Endothelial cell of umbilical vein (primary cell): ENCODE results near the gene PTH1R. TPM values are rescaled to one million over a fixed set of nuclear protein-coding genes. Genes with fewer than 3 reads are reported as not detected.

Source experiments
- BruUV-seq: library from RNA; stranded (reverse); fragments of 400-500 nt; replicated peaks from 2 replicates; lab custom pipeline; 2021; lab: Mats Ljungman, UMichigan
- CTCF ChIA-PET: fragments of 300-600, 350-600 bp; sonication (Branson Sonifier 250); formaldehyde crosslinking; loops from one replicate; lab custom pipeline; 2021; ENCODE audit warnings: antibody characterized with exemption, inconsistent platforms; lab: Charles Lee
- POLR2A ChIA-PET: fragments of 300-600, 350-600 bp; sonication (Branson Sonifier 250); formaldehyde crosslinking; loops from one replicate; lab custom pipeline; 2021; ENCODE audit warnings: antibody characterized with exemption, inconsistent platforms; lab: Charles Lee
- DNase-seq: peaks from one replicate; pipeline ENCODE4 v3.0.0-alpha.2; 2011; ENCODE audit warnings: low read depth, low spot score
- FAIRE-seq: peaks from 2 replicates; lab custom pipeline; 2011; peaks lifted over from hg19 to GRCh38; lab: Jason Lieb, UNC
- H2AFZ ChIP-seq: 2 replicates; pipeline ENCODE4 v1.6.0; 2012; ENCODE audit warnings: low read depth, low read length, control low read depth, inconsistent platforms
- H3K27ac ChIP-seq: 2 replicates; pipeline ENCODE4 v1.5.1; 2011; ENCODE audit warnings: low read depth, mild to moderate bottlenecking, control low read depth, low read length, moderate library complexity; ENCODE audit not compliant: insufficient read depth
- H3K27me3 ChIP-seq, 2 experiments: 2 replicates each; pipeline versions ENCODE4 v1.6.0 to v1.6.1; 2011; ENCODE audit warnings: low read length in 2 of 2, mixed read lengths in 1 of 2; ENCODE audit not compliant: control insufficient read depth in 2 of 2, insufficient read depth in 2 of 2
- H3K36me3 ChIP-seq, 2 experiments: 2 replicates in 1 of 2; 3 replicates in 1 of 2; pipeline ENCODE4 v1.5.1; 2011; ENCODE audit warnings: low read length in 2 of 2, mild to moderate bottlenecking in 1 of 2, moderate library complexity in 1 of 2; ENCODE audit not compliant: control insufficient read depth in 2 of 2, insufficient read depth in 2 of 2; ENCODE audit errors: extremely low read depth in 1 of 2
- H3K4me1 ChIP-seq: 3 replicates; pipeline ENCODE4 v1.5.1; 2011; ENCODE audit warnings: mild to moderate bottlenecking, low read length; ENCODE audit not compliant: control insufficient read depth, insufficient read depth; ENCODE audit errors: extremely low read depth
- H3K4me2 ChIP-seq: 2 replicates; pipeline ENCODE4 v1.6.1; 2011; ENCODE audit warnings: low read length, control low read depth, mixed read lengths; ENCODE audit not compliant: insufficient read depth
- H3K4me3 ChIP-seq, 3 experiments: fragments of 200-600 bp in 1 of 3; sonication (generic), shearing (Covaris generic) in 1 of 3; replicated peaks in 1 of 3; 2 replicates each; pipeline ENCODE4 v1.5.1; 2011 to 2016; ENCODE audit warnings: control low read depth in 3 of 3, low read length in 3 of 3, mild to moderate bottlenecking in 2 of 3, inconsistent platforms in 1 of 3, low read depth in 1 of 3, moderate library complexity in 1 of 3; ENCODE audit not compliant: insufficient read depth in 1 of 3
- H3K79me2 ChIP-seq: 2 replicates; pipeline ENCODE4 v1.6.0; 2012; ENCODE audit warnings: low read length, inconsistent platforms; ENCODE audit not compliant: control insufficient read depth, insufficient read depth
- H3K9ac ChIP-seq: replicated peaks from 2 replicates; pipeline ENCODE3; 2011; ENCODE audit warnings: low read length, control low read depth; ENCODE audit not compliant: insufficient read depth; ENCODE audit errors: extremely low read depth
- H3K9me1 ChIP-seq: replicated peaks from 3 replicates; pipeline ENCODE4 v1.6.0; 2011; ENCODE audit warnings: mild to moderate bottlenecking, low read length; ENCODE audit not compliant: control insufficient read depth, insufficient read depth; ENCODE audit errors: extremely low read depth
- H3K9me3 ChIP-seq: replicated peaks from 2 replicates; pipeline ENCODE4 v1.5.1; 2012; ENCODE audit warnings: low read length, inconsistent platforms; ENCODE audit not compliant: control insufficient read depth, insufficient read depth
- H4K20me1 ChIP-seq: replicated peaks from 2 replicates; pipeline ENCODE3; 2011; ENCODE audit warnings: mild to moderate bottlenecking, low read length; ENCODE audit not compliant: control insufficient read depth, insufficient read depth; ENCODE audit errors: extremely low read depth
- CTCF ChIP-seq, 2 donors: IDR thresholded peaks; 1 replicate in 1 of 2; 2 replicates in 1 of 2; pipeline ENCODE4 v1.5.1; 2011; ENCODE audit warnings: low read length in 2 of 2, mild to moderate bottlenecking in 2 of 2, moderate library complexity in 2 of 2, control low read depth in 1 of 2, inconsistent platforms in 1 of 2, low read depth in 1 of 2; ENCODE audit not compliant: insufficient read depth in 1 of 2; ENCODE audit errors: extremely low read depth in 1 of 2
- EZH2 ChIP-seq: IDR thresholded peaks from 2 replicates; pipeline ENCODE4 v1.6.1; 2012; ENCODE audit warnings: borderline replicate concordance, low read depth, mild to moderate bottlenecking, moderate library complexity, low read length, inconsistent platforms; ENCODE audit not compliant: severe bottlenecking
- FOS ChIP-seq: IDR thresholded peaks from 2 replicates; pipeline ENCODE4 v1.6.1; 2011; ENCODE audit warnings: mild to moderate bottlenecking, low read length, moderate library complexity, borderline replicate concordance; ENCODE audit not compliant: insufficient read depth
- GATA2 ChIP-seq: IDR thresholded peaks from 2 replicates; pipeline ENCODE4 v1.7.0; 2011; ENCODE audit warnings: low read depth, mild to moderate bottlenecking, moderate library complexity, mixed read lengths, low read length; ENCODE audit not compliant: insufficient read length, insufficient read depth
- JUN ChIP-seq: IDR thresholded peaks from 2 replicates; pipeline ENCODE4 v1.6.1; 2011; ENCODE audit warnings: borderline replicate concordance, low read depth; ENCODE audit not compliant: insufficient read length, insufficient read depth
- MAX ChIP-seq: IDR thresholded peaks from 2 replicates; pipeline ENCODE4 v1.6.1; 2011; ENCODE audit not compliant: insufficient read depth, insufficient read length
- MYC ChIP-seq: IDR thresholded peaks from one replicate; pipeline ENCODE4 v1.6.1; 2011; ENCODE audit warnings: mild to moderate bottlenecking, low read depth, low read length
- POLR2A ChIP-seq: IDR thresholded peaks from 2 replicates; pipeline ENCODE4 v1.6.1; 2012; ENCODE audit warnings: low read depth, mild to moderate bottlenecking, control low read depth, low read length
- POLR2AphosphoS5 ChIP-seq: IDR thresholded peaks from 2 replicates; pipeline ENCODE4 v1.6.1; 2012; ENCODE audit warnings: low read depth, mild to moderate bottlenecking, control low read depth, low read length, moderate library complexity; ENCODE audit not compliant: insufficient read depth
- dilution Hi-C: fragments of 300-500 bp; cut with MboI; formaldehyde crosslinking; loops from one replicate; pipeline ENCODE4 v1.15.0; 2019; ENCODE audit warnings: low sequenced_read_pairs; ENCODE audit not compliant: extremely low pct_ligation_motif_present
- intact Hi-C: fragments of 100-400 bp; cut with micrococcal nuclease; formaldehyde crosslinking; loops from one replicate; pipeline ENCODE4 v1.10.0; 2022
- polyA plus RNA-seq, 4 experiments: library from polyadenylated mRNA; depleted of rRNA in 3 of 4; stranded (reverse) in 3 of 4; unstranded in 1 of 4; fragments of >200 nt; gene quantifications; 2 replicates each; pipeline versions ENCODE4 v1.2.1 to v1.2.3, GENCODE V29; 2011 to 2012; ENCODE audit warnings: missing spikeins in 1 of 4
- total RNA-seq: library from RNA; stranded (reverse); gene quantifications from 2 replicates; pipeline ENCODE4 v1.2.3, GENCODE V29; 2021

Gene PTH1R
- total and polyA plus RNA-seq, 2 donors (not counting 3 experiments of a cell fraction or from before 2014, with no cell fraction given): 0.08 to 0.46 TPM

GRCh38 chr3:46835054-46835453 is 42.5 kb upstream of the PTH1R start:
- H2AFZ ChIP-seq: no peak overlapping the region
- H3K79me2 ChIP-seq: no peaks in the 10 kb centered on the region
- FAIRE-seq: no peak
- TF ChIP-seq CTCF (IDR thresholded peaks at IDR 0.05; ENCODE audit: extremely low read depth in 1 of 2, insufficient read depth in 1 of 2, low read depth in 1 of 2, low read length in 2 of 2): no peak
- no peak for TF ChIP-seq GATA2
- TF ChIP-seq MAX: no peak
- no peak for TF ChIP-seq POLR2A
- TF ChIP-seq POLR2AphosphoS5: no peak
- TF ChIP-seq FOS: no peak
- TF ChIP-seq MYC: no peak
- no peak for TF ChIP-seq JUN
- no peak for TF ChIP-seq EZH2
- H3K4me1 ChIP-seq: no peaks in the 10 kb centered on the region
- ChIA-PET POLR2A (no interaction called here), CTCF (interaction anchor here (1.0 to 1.3 kb wide), 2 partner anchors 10 to 13 kb away, joined by 3 to 6 read pairs; no protein-coding TSS in a partner anchor)
- H3K36me3 ChIP-seq: no peaks in the 10 kb centered on the region
- no peak overlapping the region for H3K9ac ChIP-seq
- no peak for DNase-seq
- no peaks in the 10 kb centered on the region for H4K20me1 ChIP-seq
- H3K4me3 ChIP-seq: no peak overlapping the region
- H3K27ac ChIP-seq: no peak overlapping the region
- no peaks in the 10 kb centered on the region for H3K9me3 ChIP-seq
- intact Hi-C loops: no loop called here
- H3K27me3 ChIP-seq: peaks cover 0 to 3% of the 10 kb centered on the region in 2 experiments
- H3K9me1 ChIP-seq: no peaks in the 10 kb centered on the region
- no peak overlapping the region for H3K4me2 ChIP-seq
- no TSS peak for BruUV-seq
- dilution Hi-C loops: no loop called here
